ENCODE data around the gene DPPA3. TPM values are rescaled to one million over a fixed set of nuclear protein-coding genes. Genes with fewer than 3 reads are reported as not detected.

The DPPA3 gene
- total and polyA plus RNA-seq, 2 of the 13 experiments (the other 11 are each of a cell fraction or from before 2014, with no cell fraction given), result not detected

GRCh38 chr12:7679251-7680045, 31.8 kb upstream of the DPPA3 start (continued):
- no peak for TF ChIP-seq ZBTB43 (CRISPR knock-in tag; conservative IDR thresholded peaks at IDR 0.05)
- TF ChIP-seq ZNF251 (CRISPR knock-in tag; IDR thresholded peaks at IDR 0.05), result no peak
- no peak for TF ChIP-seq ZBTB44 (CRISPR knock-in tag; IDR thresholded peaks at IDR 0.05)

GRCh38 chr12:7681535-7681934, 29.7 kb upstream of the DPPA3 start:
- Histone ChIP-seq H3K27ac (ENCODE audit: extremely low read length, insufficient read depth, low read length) (no peak overlapping the region), H3K9me3 (ENCODE audit: low read length) (no peaks in the 10 kb centered on the region), H3K27me3 (ENCODE audit: control insufficient read depth in 1 of 2, insufficient read depth in 2 of 2, low read length in 2 of 2) (no peaks in the 10 kb centered on the region), H2AFZ (ENCODE audit: low read length) (no peak overlapping the region), H3K4me2 (ENCODE audit: low read depth, low read length) (no peak overlapping the region), H3K4me1 (ENCODE audit: insufficient read depth, low read length) (0 out of 2 replicates have a peak, but pooled peaks cover 4% of the 10 kb centered on the region), H3K36me3 (replicated peaks in 1 of 2; ENCODE audit: control insufficient read depth in 1 of 2, insufficient read depth in 2 of 2, low read length in 2 of 2) (no peaks in the 10 kb centered on the region), H3K4me3 (replicated peaks in 1 of 3; ENCODE audit: insufficient read depth in 1 of 3, low read depth in 2 of 3, low read length in 3 of 3) (no peak overlapping the region), H3K79me2 (ENCODE audit: insufficient read depth, low read length) (no peaks in the 10 kb centered on the region), H4K20me1 (ENCODE audit: insufficient read depth, low read length) (no peaks in the 10 kb centered on the region), H3K9ac (ENCODE audit: insufficient read depth, low read depth, low read length) (no peak overlapping the region)
- POLR2A ChIA-PET, result no interaction called here
- no peak for TF ChIP-seq MEF2D (CRISPR knock-in tag; IDR thresholded peaks at IDR 0.05)
- intact Hi-C loops (cut with micrococcal nuclease; ENCODE audit: unreplicated experiment) (no loop called here), in situ Hi-C loops (cut with HindIII; ENCODE audit: extremely low pct_ligation_motif_present, low pct_unique_long_range_greater_than_20kb) (no loop called here)
- ATAC-seq, result no peak
- no TSS peak for BruUV-seq (replicated peaks)
- WGBS (ENCODE audit: low lambda C conversion rate), result 74% methylated on average over 2 of the region's 2 CpGs
- CTCF ChIA-PET (ENCODE audit: low intra/inter-chr PET ratio, low total read pairs), result no interaction called here
- DNase-seq (ENCODE audit: low spot score), result no peak
- FAIRE-seq, result no peak

Data from HepG2 (cell line).